HG02981 (cell line): Measurements from ENCODE around the gene ANKRD13B.

ENCODE experiments used
- ATAC-seq: cut with Tn5 transposase; IDR thresholded peaks from one replicate; pipeline ENCODE4 v1.9.1; 2021; ENCODE audit warnings: mild to moderate bottlenecking, moderate library complexity; ENCODE audit not compliant: unreplicated experiment

The ANKRD13B gene

GRCh38 chr17:29568331-29569244, 24.3 kb upstream of the ANKRD13B start, which contains the start of gene TP53I13:
Gene TP53I13, plus strand, starts transcription at chr17:29568701. Its CDS starts 58 bp downstream, at chr17:29568759.
- ATAC-seq: peak; percentile 35

DNA sequence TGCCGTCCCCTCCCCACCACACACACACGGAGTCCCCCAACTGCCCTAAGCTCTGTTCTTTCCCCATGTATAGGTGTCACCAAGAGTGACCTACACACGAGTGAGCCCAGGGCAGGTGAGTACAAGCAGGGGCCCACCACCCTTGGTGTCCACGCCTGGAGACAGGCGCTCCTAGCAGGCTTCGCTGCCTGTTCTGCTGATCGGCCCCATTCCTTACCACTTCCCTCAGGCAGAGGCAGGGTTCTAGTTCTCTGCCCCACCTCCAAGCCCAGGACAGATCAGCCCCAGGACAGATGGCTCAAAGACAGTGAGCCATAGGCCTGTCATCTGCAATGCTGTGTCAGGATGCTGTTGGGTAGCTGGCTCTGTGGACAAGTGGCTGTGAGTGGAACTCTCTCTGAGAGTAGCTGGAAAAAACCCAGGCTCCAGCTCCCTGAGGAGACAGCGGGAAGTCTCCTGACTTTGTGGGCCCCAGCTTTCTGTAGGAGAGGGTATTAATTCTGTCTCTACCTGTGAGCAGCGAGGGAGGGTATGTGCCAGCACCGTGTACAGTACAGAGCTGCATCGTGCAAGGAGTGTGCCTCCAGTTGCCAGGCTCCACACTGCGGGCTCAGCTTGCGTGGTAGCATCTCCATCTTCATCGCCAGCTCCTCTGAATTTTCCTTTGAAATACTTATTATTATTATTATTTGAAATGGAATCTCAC, 23.5 kb upstream of the ANKRD13B start:
- no peak for ATAC-seq

DNA sequence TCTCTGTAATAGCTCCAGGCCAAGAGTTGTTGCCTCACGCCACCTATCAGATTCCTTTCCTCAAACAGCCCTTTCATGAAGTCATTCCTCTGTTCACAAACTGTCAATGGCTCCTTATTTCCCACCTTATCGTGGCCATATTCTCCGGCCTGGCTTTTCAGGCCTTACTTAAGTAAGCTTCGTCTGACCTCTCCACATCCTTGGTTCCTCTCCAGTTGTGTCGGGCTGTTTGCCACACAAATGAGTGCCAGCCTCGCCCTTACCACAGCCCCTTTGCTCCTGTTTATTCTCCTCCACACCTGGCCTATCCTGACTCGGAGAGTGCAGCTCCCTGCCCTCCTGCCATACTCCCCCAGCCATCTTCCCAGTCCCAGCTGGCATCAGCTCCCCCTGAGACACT, 22.4 kb upstream of the ANKRD13B start:
- ATAC-seq: no peak

DNA sequence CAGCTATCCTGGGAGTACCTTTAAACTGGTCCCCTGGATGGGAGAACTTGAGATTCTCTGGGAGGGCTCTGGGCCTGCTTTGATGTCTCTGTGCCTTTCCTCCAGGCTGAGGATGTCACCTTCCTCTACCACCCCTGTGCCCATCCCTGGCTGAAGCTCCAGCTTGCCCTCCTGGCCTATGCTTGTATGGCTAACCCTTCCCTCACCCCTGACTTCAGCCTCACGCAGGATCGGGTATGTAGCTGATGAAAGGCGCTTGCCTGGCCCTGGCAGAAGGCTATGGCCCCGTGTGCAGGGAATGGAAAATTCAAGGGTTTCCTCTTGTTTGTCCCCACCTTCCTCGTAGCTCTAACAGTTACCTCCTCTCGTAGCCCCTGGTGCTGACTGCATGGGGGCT, 21.4 kb upstream of the ANKRD13B start:
- ATAC-seq: no peak

GRCh38 chr17:29571883-29572681, 20.9 kb upstream of the ANKRD13B start:
- no peak for ATAC-seq

DNA sequence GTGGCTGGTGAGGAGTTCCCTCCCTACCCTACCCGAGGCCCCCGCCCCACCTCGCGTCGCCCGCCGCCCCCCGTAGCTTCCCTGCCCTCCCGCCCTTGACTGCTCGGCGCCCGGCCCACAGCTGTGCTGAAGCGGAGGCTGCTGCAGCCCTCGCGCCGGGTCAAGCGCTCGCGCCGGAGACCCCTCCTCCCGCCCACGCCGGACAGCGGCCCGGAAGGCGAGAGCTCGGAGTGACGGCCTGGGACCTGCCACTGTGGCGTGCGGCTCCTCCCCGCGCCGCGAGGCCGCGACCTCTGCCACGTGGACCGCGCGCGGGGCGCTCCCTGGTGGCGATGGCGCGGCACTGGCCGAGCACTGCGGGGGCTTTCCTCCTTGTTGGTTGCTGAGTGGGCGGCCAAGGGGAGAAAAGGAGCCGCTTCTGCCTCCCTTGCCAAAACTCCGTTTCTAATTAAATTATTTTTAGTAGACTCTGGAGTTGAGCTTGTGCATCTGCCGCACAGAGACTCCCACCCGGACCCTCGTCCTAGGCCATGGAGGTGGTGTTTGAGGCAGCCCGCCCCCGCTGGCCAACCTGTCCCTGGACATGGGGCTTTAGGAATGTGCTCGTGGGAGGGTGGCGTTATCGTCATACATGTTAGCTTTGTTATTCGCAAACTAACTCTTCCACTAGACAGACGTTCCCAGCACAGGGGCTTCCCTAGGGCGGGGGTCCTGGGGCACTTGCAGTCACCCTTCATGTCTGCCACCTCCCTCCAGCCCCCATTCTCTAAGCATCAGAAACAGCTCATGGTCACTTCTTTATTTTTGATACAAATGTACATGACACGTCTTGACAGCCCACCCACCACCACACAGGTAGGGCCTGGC, 20.0 kb upstream of the ANKRD13B start:
- no peak for ATAC-seq

- ATAC-seq: no peak
These were observed 19.4 kb upstream of the ANKRD13B start for GRCh38 chr17:29573558-29573869.

DNA sequence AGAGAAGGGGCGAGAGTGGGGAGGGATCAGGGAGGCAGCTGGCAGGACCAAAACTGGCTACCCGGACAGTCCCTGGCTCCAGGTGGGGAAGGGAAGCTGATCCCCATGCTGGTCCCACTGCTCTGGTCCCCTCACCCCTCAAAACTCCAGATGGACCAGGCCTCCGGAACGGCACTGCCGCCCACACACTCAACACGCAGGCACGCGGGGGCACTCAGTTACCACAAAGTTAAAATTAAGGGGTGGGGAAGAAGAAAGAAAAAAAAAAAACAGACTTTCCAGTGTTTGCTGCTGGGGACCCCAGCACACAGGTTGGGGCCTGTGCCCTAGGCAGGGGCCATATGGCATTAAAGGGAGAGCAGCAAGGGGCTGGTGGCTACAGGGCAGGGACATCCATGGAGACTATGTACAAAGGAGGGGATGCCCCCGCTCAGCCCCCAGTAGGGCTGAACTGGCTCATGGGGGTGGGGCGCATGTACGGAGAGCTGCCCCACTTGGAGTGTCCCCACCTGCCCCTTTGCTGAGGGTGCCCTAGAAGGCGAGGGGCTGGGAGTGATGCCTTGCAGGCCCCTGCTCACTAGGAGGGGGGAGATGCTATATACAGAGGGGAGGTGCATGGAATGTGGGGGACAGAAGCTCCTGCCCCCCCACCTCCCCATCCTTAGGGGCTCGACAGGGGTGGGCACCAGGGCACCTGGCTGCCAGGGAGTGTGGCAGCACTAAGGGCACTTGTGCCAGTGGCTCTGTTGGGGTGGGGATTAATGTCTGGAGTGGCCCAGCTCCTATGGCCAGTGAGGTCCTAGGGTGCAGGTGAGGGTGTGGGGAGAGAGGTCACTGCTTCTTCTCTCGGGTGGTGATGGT, 18.8 kb upstream of the ANKRD13B start:
- no peak for ATAC-seq

GRCh38 chr17:29574732-29575510, 18.0 kb upstream of the ANKRD13B start:
- ATAC-seq: no peak

- no peak for ATAC-seq
These were observed 17.3 kb upstream of the ANKRD13B start for GRCh38 chr17:29575511-29576213.

GRCh38 chr17:29576214-29577000, 16.5 kb upstream of the ANKRD13B start:
- ATAC-seq: no peak

DNA sequence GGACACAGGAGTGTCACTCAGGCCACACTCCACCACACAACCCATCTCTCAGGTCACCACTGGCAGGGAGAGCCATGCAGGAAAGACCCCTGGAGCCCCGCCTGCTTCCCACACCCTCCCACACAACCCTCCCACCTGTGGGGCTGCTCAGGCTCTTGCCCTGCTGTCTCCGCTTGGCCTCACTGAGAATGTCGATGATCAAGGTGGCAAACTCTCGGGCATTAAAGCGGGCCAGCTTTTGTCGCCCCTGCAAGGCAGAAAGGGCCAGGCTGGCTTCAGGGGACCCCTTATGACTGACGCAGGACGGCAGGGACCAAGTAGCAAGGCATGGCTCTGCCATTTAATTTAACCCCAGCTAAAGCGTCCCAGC, 15.9 kb upstream of the ANKRD13B start:
- ATAC-seq: no peak

- no peak for ATAC-seq
These were observed 15.3 kb upstream of the ANKRD13B start for GRCh38 chr17:29577385-29578211.

- ATAC-seq: no peak
These were observed 14.1 kb upstream of the ANKRD13B start for GRCh38 chr17:29578626-29579485.
